Head of caudate nucleus (tissue), 42 donors: Measurements from ENCODE around the gene TRAF4.
A peak's percentile ranks its signal among the peaks of the same experiment; 100 is the strongest.
"Not testable (repeated sequence)": the region's sequence is repeated elsewhere in the genome, so short reads cannot be mapped to it uniquely, and the experiment has no call there.

Source experiments
- DNase-seq, 42 donors: peaks; one replicate each; pipeline versions ENCODE4 v3.0.0 to v3.0.0-alpha.2; 2020 to 2021; ENCODE audit warnings: mixed read lengths in 7 of 42
- intact Hi-C: fragments of 100-400 bp; cut with DNase I; formaldehyde crosslinking; loops from one replicate; pipeline ENCODE4 v1.15.0; 2022

Gene TRAF4

DNA sequence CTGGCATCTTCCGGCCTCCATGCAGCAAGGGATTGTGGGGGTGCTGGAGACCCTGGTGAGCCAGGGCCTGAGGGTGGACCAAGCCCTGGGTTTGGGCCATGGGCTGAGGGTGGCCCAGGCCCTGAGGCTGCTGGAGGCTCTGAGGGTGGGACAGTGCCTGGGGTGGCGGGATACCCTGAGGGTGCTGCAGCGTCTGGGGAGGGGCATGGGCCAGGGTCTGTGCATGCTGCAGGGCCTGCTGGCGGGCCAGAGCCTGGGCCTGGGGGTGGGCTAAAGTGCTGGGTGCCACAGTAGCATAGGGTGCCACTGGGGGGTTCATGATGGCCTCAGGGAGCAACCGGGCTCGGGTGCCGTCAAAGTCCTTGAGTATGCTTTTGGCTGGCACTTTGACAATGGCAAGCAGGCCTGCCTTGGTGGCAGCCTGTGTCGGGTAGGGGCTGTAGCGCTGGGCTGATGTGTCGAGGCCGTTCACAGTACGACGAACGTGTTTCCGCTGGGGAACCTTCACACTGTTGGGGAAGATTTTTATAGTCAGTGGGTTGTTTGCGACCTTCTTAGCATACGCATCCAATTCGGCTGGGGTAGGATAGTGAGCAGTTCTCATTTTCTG, 15.6 kb downstream of the TRAF4 start:
- peak in 3 of 42 donors; percentile 10 to 41 (median 33) for DNase-seq
- intact Hi-C loops: loop anchor here (10.0 kb wide), 1 partner anchor 55 kb away; no protein-coding TSS in a partner anchor

DNA sequence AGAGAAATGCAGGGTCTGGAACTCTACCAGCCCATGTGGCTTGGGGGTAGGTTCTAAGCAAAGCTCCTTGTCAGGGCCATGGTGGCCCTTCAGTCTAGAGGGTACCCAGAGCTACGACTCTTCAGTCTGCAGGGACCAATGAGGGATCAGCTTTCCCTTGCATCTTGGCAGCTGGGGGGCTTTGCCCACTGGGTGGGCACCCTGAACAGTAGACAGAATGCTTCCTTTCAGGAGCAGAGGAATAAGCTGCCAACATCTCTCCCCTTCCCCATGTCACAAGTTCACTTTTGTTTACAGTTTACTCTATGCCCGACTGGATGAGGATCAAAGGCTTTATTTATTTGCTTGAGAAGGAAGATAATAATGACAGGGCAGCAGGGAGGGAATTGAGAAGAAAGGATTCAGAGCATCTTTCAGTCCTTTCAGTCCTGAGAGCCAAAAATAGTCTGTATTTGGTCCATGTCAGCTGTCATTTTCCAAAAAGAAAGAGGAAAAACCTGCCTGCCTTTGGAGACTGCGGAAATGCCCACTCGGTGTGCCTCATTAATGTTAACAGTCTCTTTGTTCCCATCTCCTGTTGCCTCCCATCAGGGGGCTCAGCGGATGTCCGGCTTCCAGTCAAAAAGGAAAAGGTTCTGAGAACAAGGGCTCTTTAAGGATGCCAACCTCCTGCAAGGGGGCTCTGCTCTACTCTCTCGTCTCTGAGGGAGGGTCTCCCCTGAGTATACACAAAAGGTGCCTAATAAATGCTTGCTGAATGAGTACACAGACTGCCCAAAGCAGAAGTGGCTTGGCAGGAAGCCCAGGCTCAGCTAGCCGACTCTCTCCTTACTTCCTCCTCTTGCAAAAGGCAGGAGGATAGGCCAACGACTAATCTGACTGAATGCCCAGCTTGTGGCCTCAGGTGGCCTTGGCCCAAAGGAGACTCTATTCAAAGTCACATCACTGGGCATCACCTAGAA, 17.1 kb downstream of the TRAF4 start:
- intact Hi-C loops: loop anchor here (10.0 kb wide), 2 partner anchors 94 to 154 kb away; partner anchors contain the start of gene ERAL1
- DNase-seq: peak in 32 of 42 donors; percentile 28 to 80 (median 58)

DNA sequence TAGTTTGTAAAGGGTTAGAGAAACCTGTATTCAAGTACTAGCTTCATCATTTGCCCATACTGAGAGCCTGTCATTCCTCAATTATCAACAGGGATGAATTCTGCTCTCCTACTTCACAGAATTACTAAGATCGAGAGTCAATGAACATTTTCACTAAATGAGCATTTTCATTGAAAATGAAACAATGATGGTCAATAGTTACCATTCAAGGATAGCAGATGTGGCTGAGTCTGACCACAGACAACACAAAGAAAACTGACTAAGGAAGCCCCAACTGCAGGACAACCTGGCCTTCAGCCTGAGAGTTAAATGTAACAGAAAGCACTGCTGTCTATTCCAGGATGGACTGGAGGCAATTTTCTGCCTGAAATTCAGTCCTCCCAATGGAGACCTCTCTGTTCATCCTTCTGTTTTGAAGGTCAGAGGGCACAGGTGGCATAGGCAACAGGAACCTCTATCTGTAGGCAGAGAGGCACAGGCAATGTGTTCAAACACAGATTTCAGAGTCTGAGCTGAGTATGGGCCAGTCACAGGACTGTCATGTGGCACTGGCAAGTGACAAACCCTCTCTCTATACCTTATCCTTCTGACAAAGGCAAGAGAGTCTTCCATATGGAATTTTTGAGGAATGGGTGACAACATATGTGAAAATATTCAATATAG, 19.5 kb downstream of the TRAF4 start:
- intact Hi-C loops: loop anchor here (10.0 kb wide), 2 partner anchors 92 to 152 kb away; partner anchors contain the start of gene ERAL1
- DNase-seq: no peak

DNA sequence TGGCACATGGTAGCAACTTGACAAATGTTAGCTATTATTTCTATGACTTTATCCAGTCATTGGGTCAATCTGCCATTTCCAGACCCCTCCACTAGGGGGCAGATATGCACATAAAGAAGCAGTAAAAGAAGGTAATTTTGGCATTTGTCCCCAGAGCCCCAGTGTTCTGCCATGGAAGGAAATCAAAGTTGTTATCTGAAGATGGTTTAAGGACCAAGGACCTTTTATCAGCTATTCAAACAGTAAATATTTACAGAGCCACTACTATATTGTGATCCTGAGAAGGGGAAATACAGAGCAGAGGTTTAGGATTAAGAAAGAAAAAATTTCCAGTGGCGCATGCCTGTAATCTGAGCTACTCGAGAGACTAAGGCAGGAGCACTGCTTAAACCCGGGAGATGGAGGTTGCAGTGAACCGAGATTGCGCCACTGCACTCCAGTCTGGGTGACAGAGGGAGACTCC, 20.0 kb downstream of the TRAF4 start:
- peak in 39 of 42 donors; percentile 61 to 95 (median 81) for DNase-seq
- intact Hi-C loops: loop anchor here (10.0 kb wide), 2 partner anchors 91 to 151 kb away; partner anchors contain the start of gene ERAL1

DNA sequence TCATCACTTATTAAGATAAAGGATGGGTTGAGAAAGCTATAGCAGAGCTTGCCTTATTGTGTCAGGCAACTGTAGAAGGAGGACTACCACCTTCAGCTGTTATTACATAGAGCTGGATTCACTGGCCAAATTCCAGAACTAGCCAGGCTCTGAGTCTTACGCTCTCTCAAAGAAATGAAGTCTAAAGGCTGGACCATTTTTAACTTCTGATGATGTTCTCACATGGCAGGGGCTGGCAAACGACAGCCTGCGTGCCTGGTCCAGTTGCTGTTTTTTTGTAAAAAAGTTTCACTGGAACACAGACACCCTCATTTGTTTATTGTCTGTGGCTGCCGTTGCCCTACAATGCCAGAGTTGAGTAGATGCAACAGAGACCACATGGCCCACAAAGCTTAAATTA, 21.2 kb downstream of the TRAF4 start:
- DNase-seq: peak in 6 of 42 donors; percentile 10 to 41 (median 27)
- intact Hi-C loops: loop anchor here (10.0 kb wide), 2 partner anchors 90 to 150 kb away; partner anchors contain the start of gene ERAL1

DNA sequence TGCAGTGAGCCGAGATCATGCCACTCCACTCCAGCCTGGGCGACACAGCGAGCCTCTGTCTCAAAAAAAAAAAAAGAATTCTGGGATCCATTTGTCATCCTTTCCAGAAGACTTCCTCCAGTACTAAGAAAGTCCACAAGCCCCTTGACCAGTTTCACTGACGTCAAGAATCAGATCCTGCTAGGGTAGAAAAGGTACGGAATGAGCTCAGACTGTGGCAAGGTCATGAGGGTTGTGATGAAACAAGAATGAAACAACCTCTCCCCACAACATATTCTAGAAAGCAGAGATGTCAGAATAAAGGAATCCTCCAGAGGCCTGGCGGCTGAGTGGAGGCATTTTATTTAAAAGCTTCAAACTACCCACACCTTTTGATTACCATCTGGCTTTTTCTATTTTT, 29.9 kb downstream of the TRAF4 start:
- intact Hi-C loops: no loop called here

DNA sequence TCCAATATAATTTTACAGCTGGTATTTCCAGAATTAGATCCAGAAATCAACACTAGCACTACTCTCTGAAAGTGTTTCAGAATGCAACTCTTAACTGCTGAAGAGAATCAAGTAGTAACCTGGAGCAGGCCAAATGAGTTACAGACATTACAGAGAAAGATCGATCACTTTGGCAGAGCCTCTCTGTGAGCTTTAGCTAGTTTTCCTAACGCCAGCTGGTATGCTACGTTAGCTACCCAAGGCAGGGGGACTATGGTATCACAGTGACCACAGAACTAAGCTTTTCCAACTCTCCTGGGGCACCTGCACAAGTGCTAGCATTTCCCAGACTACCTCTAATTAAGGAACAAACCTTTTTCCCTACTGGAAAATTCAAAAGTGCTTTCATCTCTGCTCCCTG, 30.4 kb downstream of the TRAF4 start:
- intact Hi-C loops: no loop called here
- DNase-seq: no peak

More for the DNA sequence above, 29.9 kb downstream of the TRAF4 start:
- peak in 1 of 42 donors; percentile 6 for DNase-seq

DNA sequence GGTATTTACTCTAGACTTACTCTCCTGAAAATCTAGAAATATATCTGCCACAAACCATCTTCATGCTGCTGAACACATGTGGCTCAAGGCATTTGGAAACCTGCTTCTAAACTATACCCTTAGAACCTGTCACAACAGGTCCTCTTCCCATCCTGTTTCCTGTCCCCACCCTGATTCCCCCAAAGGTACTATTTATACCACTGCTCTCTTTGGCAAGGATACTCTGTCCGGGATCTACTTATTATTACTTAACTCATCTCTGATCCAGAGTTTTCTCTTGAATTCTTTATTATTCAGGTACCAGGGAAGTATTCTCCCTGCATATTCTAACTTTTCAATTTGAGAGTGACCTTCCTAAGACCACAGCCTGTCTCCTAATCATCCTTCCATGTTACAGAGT, 33.4 kb downstream of the TRAF4 start:
- intact Hi-C loops: no loop called here

DNA sequence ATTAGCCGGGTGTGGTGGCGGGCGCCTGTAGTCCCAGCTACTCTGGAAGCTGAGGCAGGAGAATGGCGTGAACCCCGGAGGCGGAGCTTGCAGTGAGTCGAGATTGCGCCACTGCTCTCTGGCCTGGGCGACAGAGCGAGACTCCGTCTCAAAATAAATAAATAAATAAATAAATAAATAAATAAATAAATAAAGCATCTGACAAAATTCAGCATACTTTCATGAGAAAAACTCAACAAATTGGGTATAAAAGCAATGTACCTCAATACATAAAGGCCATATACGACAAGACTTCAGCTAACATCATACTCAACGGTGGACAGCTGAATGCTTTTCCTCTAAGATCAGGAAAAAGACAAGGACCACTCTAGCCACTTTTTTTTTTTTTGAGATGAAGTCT, 35.8 kb downstream of the TRAF4 start:
- DNase-seq, intact Hi-C loops: not testable (repeated sequence)

More for the DNA sequence above, 33.4 kb downstream of the TRAF4 start:
- DNase-seq: no peak

DNA sequence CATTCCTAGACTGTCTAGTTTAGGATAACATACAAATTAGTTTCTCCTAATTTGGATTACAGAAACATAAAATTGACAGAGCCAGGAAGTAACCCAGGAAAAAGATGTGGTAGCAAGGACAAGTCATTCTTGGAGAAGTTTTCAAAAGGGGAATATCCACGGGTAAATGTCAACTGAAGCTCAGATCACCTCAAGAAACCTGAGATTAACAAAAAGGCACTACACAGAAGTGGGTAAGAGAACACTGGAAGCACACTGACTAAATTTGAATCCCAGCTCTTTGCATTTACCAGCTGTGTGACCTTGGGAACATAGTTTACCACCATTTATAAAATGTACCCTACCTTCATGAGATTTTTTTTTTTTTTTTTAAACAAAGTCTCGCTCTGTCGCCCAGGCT, 39.4 kb downstream of the TRAF4 start:
- no peak for DNase-seq
- intact Hi-C loops: no loop called here

DNA sequence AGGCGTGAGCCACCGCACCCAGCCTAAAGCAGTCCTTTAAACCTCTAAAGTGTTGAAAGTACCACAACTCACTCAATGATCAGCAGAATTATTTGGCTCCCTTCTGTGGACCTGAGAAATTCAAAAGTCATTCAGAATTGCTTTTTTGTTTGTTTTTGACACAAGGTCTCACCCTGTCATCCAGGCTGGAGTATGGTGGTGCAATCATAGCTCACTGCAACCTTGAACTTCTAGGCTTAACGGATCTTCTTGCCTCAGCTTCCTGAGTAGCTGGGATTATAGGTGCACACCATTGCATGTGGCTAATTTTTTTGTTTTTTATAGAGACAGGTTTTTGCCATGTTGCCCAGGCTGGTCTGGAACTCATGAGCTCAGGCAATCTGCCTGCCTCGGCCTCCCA, 44.3 kb downstream of the TRAF4 start:
- intact Hi-C loops: no loop called here
- no peak for DNase-seq

DNA sequence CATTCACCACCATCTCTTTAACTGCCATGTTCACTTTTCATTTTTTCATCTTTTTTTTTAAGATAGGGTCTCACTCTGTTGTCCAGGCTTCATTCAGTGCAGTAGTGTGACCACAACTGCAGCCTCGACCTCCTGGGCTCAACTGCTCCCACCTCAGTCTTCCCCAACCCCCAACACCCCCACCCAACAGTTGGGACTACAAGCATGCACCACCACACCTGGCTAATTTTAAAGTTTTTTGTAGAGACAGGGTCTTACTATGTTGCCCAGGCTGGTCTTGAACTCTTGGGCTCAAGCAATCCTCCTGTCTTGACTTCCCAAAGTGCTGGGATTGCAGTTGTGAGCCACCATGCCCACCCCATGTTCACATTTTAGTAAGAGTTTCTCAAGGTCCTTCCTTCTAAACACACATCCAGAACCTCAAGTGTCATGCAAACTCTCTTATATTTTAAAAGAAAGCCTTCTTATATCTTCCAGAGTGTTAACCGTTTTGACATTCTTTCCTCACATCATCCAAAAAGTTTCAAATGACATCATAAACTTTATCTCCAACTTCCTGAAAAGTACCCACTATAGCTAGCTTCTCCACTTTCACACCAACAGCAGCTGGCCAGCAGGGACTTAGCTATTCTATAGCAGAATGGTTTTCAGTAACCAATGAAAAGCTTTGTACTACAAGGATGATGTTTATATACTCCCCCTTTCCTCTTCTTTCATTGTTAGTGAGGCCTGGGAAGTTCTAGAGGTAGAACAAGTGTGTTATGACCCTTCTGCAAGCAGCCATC, 49.3 kb downstream of the TRAF4 start:
- intact Hi-C loops: no loop called here
- no peak for DNase-seq

DNA sequence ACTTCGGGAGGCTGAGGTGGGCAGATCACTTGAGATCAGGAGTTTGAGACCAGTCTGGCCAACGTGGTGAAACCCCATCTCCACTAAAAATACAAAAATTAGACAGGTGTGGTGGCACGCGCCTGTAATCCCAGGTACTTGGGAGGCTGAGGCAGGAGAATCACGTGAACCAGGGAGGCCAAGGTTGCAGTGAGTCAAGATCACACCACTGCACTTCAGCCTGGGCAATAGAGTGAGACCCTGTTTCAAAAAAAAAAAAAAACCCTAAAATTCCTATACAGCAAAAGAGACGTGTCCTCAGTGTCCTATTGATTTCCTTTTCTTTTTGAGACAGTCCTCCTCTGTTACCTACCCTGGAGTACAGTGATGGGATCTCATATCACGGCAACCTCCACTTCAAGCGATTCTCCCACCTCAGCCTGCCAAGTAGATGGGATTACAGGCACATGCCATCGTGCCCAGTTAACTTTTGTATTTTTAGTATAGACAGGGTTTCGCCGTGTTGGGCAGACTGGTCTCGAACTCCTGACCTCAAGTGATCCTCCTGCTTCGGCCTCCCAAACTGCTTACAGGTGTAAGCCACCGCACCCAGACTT, 51.1 kb downstream of the TRAF4 start:
- DNase-seq, intact Hi-C loops: not testable (repeated sequence)

DNA sequence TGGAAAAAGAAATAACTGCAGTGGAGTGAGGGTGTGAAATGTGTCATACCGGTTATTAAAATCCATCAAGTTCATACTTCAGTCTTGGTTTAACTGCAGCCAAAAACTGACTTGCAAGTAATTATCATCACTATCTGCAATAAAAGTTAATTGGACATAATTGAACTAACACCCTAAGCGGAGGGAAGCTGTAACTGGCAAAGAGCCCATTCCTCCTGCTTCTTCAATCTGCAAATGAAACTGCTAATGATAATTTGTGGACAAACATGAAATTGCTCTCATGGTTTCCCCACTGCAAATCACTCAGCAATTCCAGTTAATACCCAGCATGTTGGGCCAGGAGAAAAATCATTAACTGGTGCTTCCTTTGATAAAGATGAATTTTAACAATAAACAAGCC, 52.3 kb downstream of the TRAF4 start:
- intact Hi-C loops: no loop called here
- peak in 1 of 42 donors; percentile 13 for DNase-seq
